WTC11 (cell line): ENCODE data around the gene LMO3. TPM values are rescaled to one million over a fixed set of nuclear protein-coding genes. Genes with fewer than 3 reads are reported as not detected.

Source experiments
- ATAC-seq: fragments of 200-7000 bp; cut with Tn5 transposase; 2 replicates; pipeline ENCODE4 v1.10.0; 2021; ENCODE audit warnings: mild to moderate bottlenecking, moderate library complexity
- CTCF ChIA-PET: fragments of 300-600 bp; sonication (Branson Sonifier 250); formaldehyde crosslinking; loops from one replicate; lab custom pipeline; 2021; ENCODE audit warnings: antibody characterized with exemption; lab: Charles Lee
- POLR2A ChIA-PET: fragments of 350-600 bp; sonication (Branson Sonifier 250); formaldehyde crosslinking; loops from one replicate; lab custom pipeline; 2021; ENCODE audit warnings: antibody characterized with exemption; lab: Charles Lee
- DNase-seq: peaks from one replicate; pipeline ENCODE4 v3.0.0; 2021; ENCODE audit warnings: low spot score
- H3K27ac Mint-ChIP-seq: 2 replicates; pipeline ENCODE4 v1.8.0; 2021; ENCODE audit warnings: mixed read lengths
- H3K27me3 Mint-ChIP-seq: 2 replicates; pipeline ENCODE4 v1.8.0; 2021; ENCODE audit warnings: low read depth, mild to moderate bottlenecking, moderate library complexity, mixed read lengths
- H3K36me3 Mint-ChIP-seq: 2 replicates; pipeline ENCODE4 v1.8.0; 2021; ENCODE audit warnings: mixed read lengths
- H3K4me1 Mint-ChIP-seq: 2 replicates; pipeline ENCODE4 v1.8.0; 2022; ENCODE audit warnings: mixed read lengths
- H3K4me3 Mint-ChIP-seq: 2 replicates; pipeline ENCODE4 v1.8.0; 2021; ENCODE audit warnings: mild to moderate bottlenecking, moderate library complexity, mixed read lengths
- H3K9me3 Mint-ChIP-seq: 2 replicates; pipeline ENCODE4 v1.8.0; 2021; ENCODE audit warnings: mixed read lengths
- CDX4 ChIP-seq: fragments of 250-450 bp; sonication (Bioruptor Pico); IDR thresholded peaks from 2 replicates; pipeline ENCODE4 v1.9.0; 2021; ENCODE audit warnings: moderate library complexity, mild to moderate bottlenecking, inconsistent platforms, borderline replicate concordance
- ETV6 ChIP-seq: sonication (generic); formaldehyde crosslinking; IDR thresholded peaks from 2 replicates; pipeline ENCODE4 v1.8.1; 2022; ENCODE audit warnings: mild to moderate bottlenecking, missing genetic modification reagents
- FOXP1 ChIP-seq: sonication (generic); formaldehyde crosslinking; IDR thresholded peaks from 2 replicates; pipeline ENCODE4 v1.8.0; 2022; ENCODE audit warnings: missing genetic modification reagents, mild to moderate bottlenecking, moderate library complexity, borderline replicate concordance
- HMGA2 ChIP-seq: fragments of 250-450 bp; sonication (Bioruptor Pico); IDR thresholded peaks from 2 replicates; pipeline ENCODE4 v1.4.0; 2021; ENCODE audit warnings: mild to moderate bottlenecking, moderate library complexity
- IRF2 ChIP-seq: sonication (generic); formaldehyde crosslinking; IDR thresholded peaks from 2 replicates; pipeline ENCODE4 v1.8.0; 2022; ENCODE audit warnings: low read depth, missing genetic modification reagents, borderline replicate concordance
- NR1H2 ChIP-seq: sonication (generic); formaldehyde crosslinking; IDR thresholded peaks from 2 replicates; pipeline ENCODE4 v1.9.0; 2021; ENCODE audit warnings: mild to moderate bottlenecking, moderate library complexity, missing genetic modification reagents
- RORB ChIP-seq: fragments of 250-450 bp; sonication (Bioruptor Pico); IDR thresholded peaks from 2 replicates; pipeline ENCODE4 v1.9.0; 2021; ENCODE audit warnings: mild to moderate bottlenecking
- TCF7 ChIP-seq: sonication (generic); formaldehyde crosslinking; IDR thresholded peaks from 2 replicates; pipeline ENCODE4 v1.8.0; 2022; ENCODE audit warnings: mild to moderate bottlenecking, low read depth, missing genetic modification reagents, moderate library complexity
- ZNF396 ChIP-seq: fragments of 250-450 bp; sonication (Bioruptor Pico); IDR thresholded peaks from 2 replicates; pipeline ENCODE4 v1.8.0; 2021; ENCODE audit warnings: mild to moderate bottlenecking, moderate library complexity, borderline replicate concordance
- ZNF512 ChIP-seq: sonication (generic); formaldehyde crosslinking; IDR thresholded peaks from 2 replicates; pipeline ENCODE4 v1.8.1; 2022; ENCODE audit warnings: missing genetic modification reagents, borderline replicate concordance
- ZNF671 ChIP-seq: fragments of 250-450 bp; sonication (Bioruptor Pico); IDR thresholded peaks from 2 replicates; pipeline ENCODE4 v1.8.0; 2021; ENCODE audit warnings: mild to moderate bottlenecking
- total RNA-seq: library from RNA; stranded (reverse); gene quantifications from 3 replicates; pipeline ENCODE4 v1.2.3, GENCODE V29; 2021
- TF ChIP-seq, protein P1 (sequence below): sonication (generic); formaldehyde crosslinking; IDR thresholded peaks from 2 replicates; pipeline ENCODE4 v1.8.1; 2023; ENCODE audit warnings: mild to moderate bottlenecking, missing genetic modification reagents, moderate library complexity
- TF ChIP-seq, protein P2 (sequence below): fragments of 250-450 bp; sonication (Bioruptor Pico); IDR thresholded peaks from 2 replicates; pipeline ENCODE4 v1.9.0; 2021; ENCODE audit warnings: mild to moderate bottlenecking
- TF ChIP-seq, protein P3 (sequence below): sonication (generic); formaldehyde crosslinking; IDR thresholded peaks from 2 replicates; pipeline ENCODE4 v1.8.1; 2023; ENCODE audit warnings: mild to moderate bottlenecking, missing genetic modification reagents, moderate library complexity
- TF ChIP-seq, protein P4 (sequence below): sonication (generic); formaldehyde crosslinking; IDR thresholded peaks from 2 replicates; pipeline ENCODE4 v1.8.0; 2022; ENCODE audit warnings: missing genetic modification reagents
- TF ChIP-seq, protein P5 (sequence below): fragments of 200-600 bp; IDR thresholded peaks from 2 replicates; pipeline ENCODE4 v1.8.0; 2022; ENCODE audit warnings: antibody characterized with exemption

Gene LMO3
- total RNA-seq, 1 experiment from 2014 or later, result 29.8 TPM

GRCh38 chr12:16587514-16587913, 18.4 kb downstream of the LMO3 start:
- TF ChIP-seq, protein P1, sequence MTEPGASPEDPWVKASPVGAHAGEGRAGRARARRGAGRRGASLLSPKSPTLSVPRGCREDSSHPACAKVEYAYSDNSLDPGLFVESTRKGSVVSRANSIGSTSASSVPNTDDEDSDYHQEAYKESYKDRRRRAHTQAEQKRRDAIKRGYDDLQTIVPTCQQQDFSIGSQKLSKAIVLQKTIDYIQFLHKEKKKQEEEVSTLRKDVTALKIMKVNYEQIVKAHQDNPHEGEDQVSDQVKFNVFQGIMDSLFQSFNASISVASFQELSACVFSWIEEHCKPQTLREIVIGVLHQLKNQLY (CRISPR knock-in tag), result no peak
- no peak for TF ChIP-seq ZNF671 (CRISPR knock-in tag)
- TF ChIP-seq HMGA2 (CRISPR knock-in tag), result no peak
- TF ChIP-seq TCF7 (CRISPR knock-in tag), result no peak
- no peak for TF ChIP-seq RORB (CRISPR knock-in tag)
- no peak for TF ChIP-seq IRF2 (CRISPR knock-in tag)
- TF ChIP-seq CDX4 (CRISPR knock-in tag), result no peak
- TF ChIP-seq ZNF512 (CRISPR knock-in tag), result no peak
- no peak for TF ChIP-seq FOXP1
- TF ChIP-seq, protein P2, sequence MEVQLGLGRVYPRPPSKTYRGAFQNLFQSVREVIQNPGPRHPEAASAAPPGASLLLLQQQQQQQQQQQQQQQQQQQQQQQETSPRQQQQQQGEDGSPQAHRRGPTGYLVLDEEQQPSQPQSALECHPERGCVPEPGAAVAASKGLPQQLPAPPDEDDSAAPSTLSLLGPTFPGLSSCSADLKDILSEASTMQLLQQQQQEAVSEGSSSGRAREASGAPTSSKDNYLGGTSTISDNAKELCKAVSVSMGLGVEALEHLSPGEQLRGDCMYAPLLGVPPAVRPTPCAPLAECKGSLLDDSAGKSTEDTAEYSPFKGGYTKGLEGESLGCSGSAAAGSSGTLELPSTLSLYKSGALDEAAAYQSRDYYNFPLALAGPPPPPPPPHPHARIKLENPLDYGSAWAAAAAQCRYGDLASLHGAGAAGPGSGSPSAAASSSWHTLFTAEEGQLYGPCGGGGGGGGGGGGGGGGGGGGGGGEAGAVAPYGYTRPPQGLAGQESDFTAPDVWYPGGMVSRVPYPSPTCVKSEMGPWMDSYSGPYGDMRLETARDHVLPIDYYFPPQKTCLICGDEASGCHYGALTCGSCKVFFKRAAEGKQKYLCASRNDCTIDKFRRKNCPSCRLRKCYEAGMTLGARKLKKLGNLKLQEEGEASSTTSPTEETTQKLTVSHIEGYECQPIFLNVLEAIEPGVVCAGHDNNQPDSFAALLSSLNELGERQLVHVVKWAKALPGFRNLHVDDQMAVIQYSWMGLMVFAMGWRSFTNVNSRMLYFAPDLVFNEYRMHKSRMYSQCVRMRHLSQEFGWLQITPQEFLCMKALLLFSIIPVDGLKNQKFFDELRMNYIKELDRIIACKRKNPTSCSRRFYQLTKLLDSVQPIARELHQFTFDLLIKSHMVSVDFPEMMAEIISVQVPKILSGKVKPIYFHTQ (CRISPR knock-in tag), result no peak
- Mint-ChIP-seq H3K4me1 (peaks cover 9% of the 10 kb centered on the region), H3K27me3 (no peaks in the 10 kb centered on the region), H3K27ac (no peak overlapping the region), H3K9me3 (no peaks in the 10 kb centered on the region), H3K36me3 (no peaks in the 10 kb centered on the region; the same call in 1 of the 2 replicates), H3K4me3 (no peak overlapping the region)
- no peak for DNase-seq
- ATAC-seq, result no peak
- CTCF ChIA-PET, result no interaction called here
- POLR2A ChIA-PET, result no interaction called here

DNA sequence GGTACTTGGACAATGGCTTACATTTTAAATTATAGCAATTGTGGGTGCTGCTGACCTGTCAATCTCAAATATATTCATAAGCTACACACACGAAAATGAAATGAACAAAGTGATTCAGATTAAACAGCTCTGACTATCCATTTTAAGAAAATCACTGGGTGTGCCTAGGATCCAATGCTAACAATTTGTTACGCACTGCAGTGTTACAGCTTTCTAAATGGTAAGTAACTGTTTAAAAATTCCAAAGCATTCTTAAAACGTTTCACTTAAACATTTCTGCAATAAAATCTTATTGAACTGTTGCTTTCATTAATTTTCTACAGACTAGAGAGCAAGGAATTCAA, 18.9 kb downstream of the LMO3 start:
- no peak for DNase-seq
- ChIA-PET POLR2A (no interaction called here), CTCF (no interaction called here)
- Mint-ChIP-seq H3K36me3 (peaks cover 4% of the 10 kb centered on the region), H3K27me3 (no peaks in the 10 kb centered on the region), H3K27ac (no peak overlapping the region), H3K4me3 (no peak overlapping the region), H3K4me1 (peaks cover 9% of the 10 kb centered on the region), H3K9me3 (peaks cover 4% of the 10 kb centered on the region)
- no peak for ATAC-seq
- TF ChIP-seq, protein P3, sequence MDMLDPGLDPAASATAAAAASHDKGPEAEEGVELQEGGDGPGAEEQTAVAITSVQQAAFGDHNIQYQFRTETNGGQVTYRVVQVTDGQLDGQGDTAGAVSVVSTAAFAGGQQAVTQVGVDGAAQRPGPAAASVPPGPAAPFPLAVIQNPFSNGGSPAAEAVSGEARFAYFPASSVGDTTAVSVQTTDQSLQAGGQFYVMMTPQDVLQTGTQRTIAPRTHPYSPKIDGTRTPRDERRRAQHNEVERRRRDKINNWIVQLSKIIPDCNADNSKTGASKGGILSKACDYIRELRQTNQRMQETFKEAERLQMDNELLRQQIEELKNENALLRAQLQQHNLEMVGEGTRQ (CRISPR knock-in tag), result no peak
- TF ChIP-seq NR1H2, result no peak
- no peak for TF ChIP-seq ZNF512 (CRISPR knock-in tag)
- TF ChIP-seq, protein P4, sequence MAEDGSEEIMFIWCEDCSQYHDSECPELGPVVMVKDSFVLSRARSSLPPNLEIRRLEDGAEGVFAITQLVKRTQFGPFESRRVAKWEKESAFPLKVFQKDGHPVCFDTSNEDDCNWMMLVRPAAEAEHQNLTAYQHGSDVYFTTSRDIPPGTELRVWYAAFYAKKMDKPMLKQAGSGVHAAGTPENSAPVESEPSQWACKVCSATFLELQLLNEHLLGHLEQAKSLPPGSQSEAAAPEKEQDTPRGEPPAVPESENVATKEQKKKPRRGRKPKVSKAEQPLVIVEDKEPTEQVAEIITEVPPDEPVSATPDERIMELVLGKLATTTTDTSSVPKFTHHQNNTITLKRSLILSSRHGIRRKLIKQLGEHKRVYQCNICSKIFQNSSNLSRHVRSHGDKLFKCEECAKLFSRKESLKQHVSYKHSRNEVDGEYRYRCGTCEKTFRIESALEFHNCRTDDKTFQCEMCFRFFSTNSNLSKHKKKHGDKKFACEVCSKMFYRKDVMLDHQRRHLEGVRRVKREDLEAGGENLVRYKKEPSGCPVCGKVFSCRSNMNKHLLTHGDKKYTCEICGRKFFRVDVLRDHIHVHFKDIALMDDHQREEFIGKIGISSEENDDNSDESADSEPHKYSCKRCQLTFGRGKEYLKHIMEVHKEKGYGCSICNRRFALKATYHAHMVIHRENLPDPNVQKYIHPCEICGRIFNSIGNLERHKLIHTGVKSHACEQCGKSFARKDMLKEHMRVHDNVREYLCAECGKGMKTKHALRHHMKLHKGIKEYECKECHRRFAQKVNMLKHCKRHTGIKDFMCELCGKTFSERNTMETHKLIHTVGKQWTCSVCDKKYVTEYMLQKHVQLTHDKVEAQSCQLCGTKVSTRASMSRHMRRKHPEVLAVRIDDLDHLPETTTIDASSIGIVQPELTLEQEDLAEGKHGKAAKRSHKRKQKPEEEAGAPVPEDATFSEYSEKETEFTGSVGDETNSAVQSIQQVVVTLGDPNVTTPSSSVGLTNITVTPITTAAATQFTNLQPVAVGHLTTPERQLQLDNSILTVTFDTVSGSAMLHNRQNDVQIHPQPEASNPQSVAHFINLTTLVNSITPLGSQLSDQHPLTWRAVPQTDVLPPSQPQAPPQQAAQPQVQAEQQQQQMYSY (CRISPR knock-in tag), result no peak
- TF ChIP-seq ZNF396 (CRISPR knock-in tag), result no peak
- TF ChIP-seq TCF7 (CRISPR knock-in tag), result no peak
- no peak for TF ChIP-seq ETV6 (CRISPR knock-in tag)
- TF ChIP-seq, protein P5, sequence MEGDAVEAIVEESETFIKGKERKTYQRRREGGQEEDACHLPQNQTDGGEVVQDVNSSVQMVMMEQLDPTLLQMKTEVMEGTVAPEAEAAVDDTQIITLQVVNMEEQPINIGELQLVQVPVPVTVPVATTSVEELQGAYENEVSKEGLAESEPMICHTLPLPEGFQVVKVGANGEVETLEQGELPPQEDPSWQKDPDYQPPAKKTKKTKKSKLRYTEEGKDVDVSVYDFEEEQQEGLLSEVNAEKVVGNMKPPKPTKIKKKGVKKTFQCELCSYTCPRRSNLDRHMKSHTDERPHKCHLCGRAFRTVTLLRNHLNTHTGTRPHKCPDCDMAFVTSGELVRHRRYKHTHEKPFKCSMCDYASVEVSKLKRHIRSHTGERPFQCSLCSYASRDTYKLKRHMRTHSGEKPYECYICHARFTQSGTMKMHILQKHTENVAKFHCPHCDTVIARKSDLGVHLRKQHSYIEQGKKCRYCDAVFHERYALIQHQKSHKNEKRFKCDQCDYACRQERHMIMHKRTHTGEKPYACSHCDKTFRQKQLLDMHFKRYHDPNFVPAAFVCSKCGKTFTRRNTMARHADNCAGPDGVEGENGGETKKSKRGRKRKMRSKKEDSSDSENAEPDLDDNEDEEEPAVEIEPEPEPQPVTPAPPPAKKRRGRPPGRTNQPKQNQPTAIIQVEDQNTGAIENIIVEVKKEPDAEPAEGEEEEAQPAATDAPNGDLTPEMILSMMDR, result no peak
